SU-DHL-6 (cell line): Measurements from ENCODE around the gene PDCD10.
A peak's percentile ranks its signal among the peaks of the same experiment; 100 is the strongest.

Experiments
- H2AFZ ChIP-seq: fragments of 200-600 bp; sonication (generic); 2 replicates; pipeline ENCODE4 v1.6.1; 2014; ENCODE audit warnings: low read depth, mild to moderate bottlenecking, moderate library complexity, mixed read lengths, antibody characterized with exemption, low read length; ENCODE audit not compliant: severe bottlenecking
- H3F3A ChIP-seq: fragments of 200-600 bp; shearing (Covaris generic); 2 replicates; pipeline ENCODE4 v1.6.0; 2016; ENCODE audit warnings: antibody characterized with exemption, mild to moderate bottlenecking; ENCODE audit not compliant: insufficient read depth
- H3K27ac ChIP-seq: fragments of 200-600 bp; sonication (generic); 2 replicates; pipeline ENCODE4 v1.5.1; 2016; ENCODE audit warnings: low read depth, mild to moderate bottlenecking, low read length, moderate library complexity, mixed read lengths
- H3K27me3 ChIP-seq: fragments of 200-600 bp; sonication (generic), shearing (Covaris generic); 2 replicates; pipeline ENCODE4 v1.6.0; 2014; ENCODE audit warnings: mild to moderate bottlenecking, low read length
- H3K36me3 ChIP-seq: fragments of 200-600 bp; sonication (generic); 2 replicates; pipeline ENCODE4 v1.6.1; 2014; ENCODE audit warnings: mild to moderate bottlenecking, low read length, mixed read lengths
- H3K4me2 ChIP-seq: fragments of 300-600, 200-600 bp; shearing (Covaris generic), sonication (generic); 2 replicates; pipeline ENCODE4 v1.6.0; 2014; ENCODE audit warnings: low read length, low read depth, mild to moderate bottlenecking; ENCODE audit not compliant: poor library complexity, severe bottlenecking
- H3K4me3 ChIP-seq: fragments of 200-600 bp; sonication (generic); 2 replicates; pipeline ENCODE4 v1.5.1; 2014; ENCODE audit warnings: antibody characterized with exemption, low read length, mild to moderate bottlenecking, mixed read lengths; ENCODE audit not compliant: insufficient read depth, poor library complexity, severe bottlenecking
- H3K79me2 ChIP-seq: fragments of 200-600 bp; sonication (generic); 2 replicates; pipeline ENCODE4 v1.6.1; 2014; ENCODE audit warnings: mild to moderate bottlenecking, low read length, moderate library complexity; ENCODE audit not compliant: insufficient read depth
- H3K9ac ChIP-seq: fragments of 200-600 bp; sonication (generic); 2 replicates; pipeline ENCODE4 v1.7.0; 2014; ENCODE audit warnings: mild to moderate bottlenecking, low read length
- H3K9me2 ChIP-seq: fragments of 200-600 bp; sonication (generic); replicated peaks from 2 replicates; pipeline ENCODE4 v1.6.1; 2014; ENCODE audit warnings: low read length; ENCODE audit not compliant: insufficient read depth
- H3K9me3 ChIP-seq: fragments of 200-600 bp; sonication (generic); 2 replicates; pipeline ENCODE4 v1.6.1; 2014; ENCODE audit warnings: low read length, mixed read lengths; ENCODE audit not compliant: insufficient read depth
- H4K20me1 ChIP-seq: fragments of 200-600 bp; sonication (generic); 2 replicates; pipeline ENCODE4 v1.6.1; 2014; ENCODE audit warnings: low read depth, mild to moderate bottlenecking, antibody characterized with exemption, low read length, moderate library complexity, mixed read lengths
- CTCF ChIP-seq: fragments of 200-600 bp; sonication (generic); IDR thresholded peaks from one replicate; pipeline ENCODE4 v1.5.1; 2017; ENCODE audit warnings: antibody characterized with exemption, mild to moderate bottlenecking, low read length, moderate library complexity; ENCODE audit not compliant: insufficient read depth, poor library complexity, severe bottlenecking
- EZH2phosphoT487 ChIP-seq: fragments of 200-600 bp; sonication (generic), shearing (Covaris generic); conservative IDR thresholded peaks from 2 replicates; pipeline ENCODE4 v1.6.1; 2018; ENCODE audit warnings: mild to moderate bottlenecking, antibody characterized with exemption, low read length, moderate library complexity, mixed read lengths

PDCD10 gene

GRCh38 chr3:167772992-167773391 is 38.3 kb upstream of the PDCD10 start:
- TF ChIP-seq CTCF (no peak), EZH2phosphoT487 (no peak)
- H3K9me2 ChIP-seq, result no peaks in the 10 kb centered on the region
- peak overlapping the region; percentile 31 for H3K9ac ChIP-seq
- peaks cover 27% of the 10 kb centered on the region for H3F3A ChIP-seq
- peak overlapping the region; percentile 43 for H3K4me3 ChIP-seq
- H3K79me2 ChIP-seq, result no peaks in the 10 kb centered on the region
- H3K4me2 ChIP-seq, result peak overlapping the region; percentile 82
- peak overlapping the region; percentile 94 for H3K27ac ChIP-seq
- H3K27me3 ChIP-seq, result no peaks in the 10 kb centered on the region
- H4K20me1 ChIP-seq, result no peaks in the 10 kb centered on the region
- H2AFZ ChIP-seq, result peak overlapping the region; percentile 38
- H3K36me3 ChIP-seq, result peaks cover 6% of the 10 kb centered on the region
- peaks cover 12% of the 10 kb centered on the region; the same call in 1 of the 2 replicates for H3K9me3 ChIP-seq

GRCh38 chr3:167762296-167762695 is 27.6 kb upstream of the PDCD10 start:
- no peak overlapping the region for H3K4me2 ChIP-seq
- no peak overlapping the region for H2AFZ ChIP-seq
- H3K4me3 ChIP-seq, result no peak overlapping the region
- H3K36me3 ChIP-seq, result no peaks in the 10 kb centered on the region
- no peak overlapping the region for H3K27ac ChIP-seq
- H3K9me3 ChIP-seq, result 0 out of 2 replicates have a peak, but pooled peaks cover 4% of the 10 kb centered on the region
- H3K79me2 ChIP-seq, result no peaks in the 10 kb centered on the region
- H3F3A ChIP-seq, result no peaks in the 10 kb centered on the region
- no peaks in the 10 kb centered on the region for H3K9me2 ChIP-seq
- no peaks in the 10 kb centered on the region for H4K20me1 ChIP-seq
- H3K9ac ChIP-seq, result no peak overlapping the region
- TF ChIP-seq EZH2phosphoT487, result no peak
- TF ChIP-seq CTCF, result no peak
- H3K27me3 ChIP-seq, result no peaks in the 10 kb centered on the region

- no peak overlapping the region for H3K4me2 ChIP-seq
- no peak overlapping the region for H2AFZ ChIP-seq
- H3K9ac ChIP-seq, result no peak overlapping the region
- H4K20me1 ChIP-seq, result no peaks in the 10 kb centered on the region
- H3K9me2 ChIP-seq, result no peaks in the 10 kb centered on the region
- H3K79me2 ChIP-seq, result no peaks in the 10 kb centered on the region
- H3K27me3 ChIP-seq, result no peaks in the 10 kb centered on the region
- no peak overlapping the region for H3K4me3 ChIP-seq
- no peaks in the 10 kb centered on the region for H3F3A ChIP-seq
- no peak overlapping the region for H3K27ac ChIP-seq
- TF ChIP-seq EZH2phosphoT487 (no peak), CTCF (no peak)
- no peaks in the 10 kb centered on the region for H3K36me3 ChIP-seq
- 0 out of 2 replicates have a peak, but pooled peaks cover 4% of the 10 kb centered on the region for H3K9me3 ChIP-seq
These were observed 26.6 kb upstream of the PDCD10 start for GRCh38 chr3:167761302-167761701.
